Sigmoid colon (tissue), 4 donors: ENCODE measurements around the gene ASMTL.

ENCODE experiments used
- CTCF ChIP-seq, 4 experiments: fragments of 450-650 bp in 3 of 4; fragments of 200-600 bp in 1 of 4; IDR thresholded peaks; one replicate each; pipeline ENCODE4 v1.5.1; 2016 to 2019; ENCODE audit warnings: antibody characterized with exemption in 4 of 4, mild to moderate bottlenecking in 3 of 4, moderate library complexity in 2 of 4
- EP300 ChIP-seq, 4 donors: sonication (generic); formaldehyde crosslinking; IDR thresholded peaks; one replicate each; pipeline ENCODE4 v1.6.1; 2017; ENCODE audit warnings: antibody characterized with exemption in 4 of 4
- POLR2A ChIP-seq, 2 donors: fragments of 450-650 bp; IDR thresholded peaks; one replicate each; pipeline ENCODE4 v1.6.1; 2016; ENCODE audit warnings: antibody characterized with exemption in 2 of 2, mild to moderate bottlenecking in 2 of 2, moderate library complexity in 2 of 2
- POLR2AphosphoS5 ChIP-seq, 4 donors: sonication (generic); formaldehyde crosslinking; IDR thresholded peaks; one replicate each; pipeline ENCODE4 v1.6.1; 2017; ENCODE audit warnings: antibody characterized with exemption in 4 of 4

DNA sequence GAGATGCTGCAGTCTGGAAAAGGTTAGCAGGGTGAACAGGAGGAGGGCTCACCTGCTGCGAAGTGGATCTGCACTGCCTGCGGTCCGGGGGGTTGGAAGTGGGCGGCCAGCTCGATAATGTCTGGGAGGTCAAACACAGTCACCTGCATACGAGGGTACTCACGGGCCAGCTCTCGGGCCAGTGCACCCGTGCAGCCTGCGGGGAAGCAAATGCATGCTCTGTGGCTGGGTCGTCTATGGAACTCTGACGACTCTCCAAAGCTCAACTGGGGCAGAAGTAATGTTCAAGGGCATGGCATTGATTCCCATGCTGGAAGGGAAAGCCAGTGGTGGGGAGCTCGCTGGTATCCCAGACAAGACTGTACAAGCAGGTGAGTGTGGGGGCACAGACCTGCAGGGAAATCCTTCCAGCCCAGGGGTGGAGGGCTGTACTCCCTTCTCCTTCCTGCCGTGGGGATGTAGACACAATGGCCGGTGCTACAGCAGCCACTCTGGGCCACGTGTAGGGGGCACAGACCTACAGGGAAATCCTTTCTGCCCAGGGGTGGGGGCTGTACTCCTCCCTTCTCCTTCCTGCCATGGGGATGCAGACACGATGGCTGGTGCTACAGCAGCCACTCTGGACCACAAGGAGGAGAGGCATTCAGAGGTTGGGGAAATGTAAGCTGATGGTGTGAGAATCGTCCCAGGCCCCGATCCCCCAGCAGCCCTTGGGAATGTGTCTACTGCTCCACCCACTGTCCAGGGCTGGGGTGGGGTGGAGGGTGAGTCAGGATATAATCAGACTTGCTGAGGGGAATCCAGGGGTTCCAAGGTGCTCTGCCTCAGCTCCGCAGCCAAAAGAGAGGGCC, 34.6 kb downstream of the ASMTL start:
- TF ChIP-seq CTCF (IDR thresholded peaks at IDR 0.05) (no peak), POLR2A (IDR thresholded peaks at IDR 0.05) (no peak), EP300 (IDR thresholded peaks at IDR 0.05) (no peak), POLR2AphosphoS5 (IDR thresholded peaks at IDR 0.05) (no peak)
